ENCODE results near the gene NAE1. TPM values are rescaled to one million over a fixed set of nuclear protein-coding genes. Genes with fewer than 3 reads are reported as not detected.

Gene NAE1
- total and polyA plus RNA-seq, 4 donors, result 40.8 to 46.2 (median 42.3) TPM

GRCh38 chr16:66758086-66758485 is 72.7 kb downstream of the NAE1 start:
- Histone ChIP-seq H3K27ac (ENCODE audit: low read depth in 1 of 2, low read length in 2 of 2) (no peak overlapping the region), H3K9me3 (ENCODE audit: control insufficient read depth, low read length) (no peaks in the 10 kb centered on the region), H3K4me1 (ENCODE audit: control insufficient read depth in 1 of 2, insufficient read depth in 2 of 2, low read length in 2 of 2) (no peaks in the 10 kb centered on the region), H3K4me3 (ENCODE audit: low read length in 2 of 2) (no peak overlapping the region), H3K36me3 (ENCODE audit: control insufficient read depth in 1 of 2, insufficient read depth in 2 of 2, low read length in 1 of 2) (no peaks in the 10 kb centered on the region), H3K27me3 (ENCODE audit: control insufficient read depth in 1 of 2, insufficient read depth in 2 of 2, low read length in 1 of 2) (no peaks in the 10 kb centered on the region)
- intact Hi-C loops (cut with DNase I), result no loop called here
- ATAC-seq (ENCODE audit: low FRiP score) (no peak), DNase-seq (no peak)

GRCh38 chr16:66754819-66755218 is 76.0 kb downstream of the NAE1 start:
- Histone ChIP-seq H3K9me3 (ENCODE audit: control insufficient read depth, low read length) (no peaks in the 10 kb centered on the region), H3K27me3 (ENCODE audit: control insufficient read depth in 1 of 2, insufficient read depth in 2 of 2, low read length in 1 of 2) (no peaks in the 10 kb centered on the region), H3K36me3 (ENCODE audit: control insufficient read depth in 1 of 2, insufficient read depth in 2 of 2, low read length in 1 of 2) (no peaks in the 10 kb centered on the region), H3K4me1 (ENCODE audit: control insufficient read depth in 1 of 2, insufficient read depth in 2 of 2, low read length in 2 of 2) (peaks cover 0 to 4% of the 10 kb centered on the region in 2 donors), H3K27ac (ENCODE audit: low read depth in 1 of 2, low read length in 2 of 2) (no peak overlapping the region), H3K4me3 (ENCODE audit: low read length in 2 of 2) (no peak overlapping the region)
- intact Hi-C loops (cut with DNase I), result loop anchor here in 1 of 2 donors (5.0 kb wide), 2 partner anchors 93 to 148 kb away; no protein-coding TSS in a partner anchor
- no peak for ATAC-seq (ENCODE audit: low FRiP score)
- DNase-seq, result no peak
- WGBS, 2 donors, result 70 to 77% methylated on average over 3 of the region's 3 CpGs

GRCh38 chr16:66754211-66754610 is 76.6 kb downstream of the NAE1 start:
- Histone ChIP-seq H3K36me3 (ENCODE audit: control insufficient read depth in 1 of 2, insufficient read depth in 2 of 2, low read length in 1 of 2) (no peaks in the 10 kb centered on the region), H3K27ac (ENCODE audit: low read depth in 1 of 2, low read length in 2 of 2) (no peak overlapping the region), H3K4me3 (ENCODE audit: low read length in 2 of 2) (no peak overlapping the region), H3K27me3 (ENCODE audit: control insufficient read depth in 1 of 2, insufficient read depth in 2 of 2, low read length in 1 of 2) (no peaks in the 10 kb centered on the region), H3K4me1 (ENCODE audit: control insufficient read depth in 1 of 2, insufficient read depth in 2 of 2, low read length in 2 of 2) (peaks cover 0 to 4% of the 10 kb centered on the region in 2 donors), H3K9me3 (ENCODE audit: control insufficient read depth, low read length) (no peaks in the 10 kb centered on the region)
- intact Hi-C loops (cut with DNase I), result loop anchor here in 1 of 2 donors (5.0 kb wide), 2 partner anchors 92 to 147 kb away; no protein-coding TSS in a partner anchor
- ATAC-seq (ENCODE audit: low FRiP score), result no peak
- DNase-seq, result no peak
- WGBS, 2 donors, result 97% methylated on average over 2 of the region's 2 CpGs

GRCh38 chr16:66752958-66753357 is 77.8 kb downstream of the NAE1 start:
- H3K36me3 ChIP-seq (ENCODE audit: control insufficient read depth in 1 of 2, insufficient read depth in 2 of 2, low read length in 1 of 2), result no peaks in the 10 kb centered on the region

More at GRCh38 chr16:66752958-66753357, 77.8 kb downstream of the NAE1 start:
- intact Hi-C loops (cut with DNase I), result loop anchor here in 1 of 2 donors (5.0 kb wide), 2 partner anchors 91 to 146 kb away; no protein-coding TSS in a partner anchor
- ATAC-seq (ENCODE audit: low FRiP score) (no peak), DNase-seq (no peak)
- 97 to 98% methylated on average over 2 of the region's 2 CpGs for WGBS, 2 donors
- Histone ChIP-seq H3K4me3 (ENCODE audit: low read length in 2 of 2) (no peak overlapping the region), H3K27me3 (ENCODE audit: control insufficient read depth in 1 of 2, insufficient read depth in 2 of 2, low read length in 1 of 2) (no peaks in the 10 kb centered on the region), H3K27ac (ENCODE audit: low read depth in 1 of 2, low read length in 2 of 2) (no peak overlapping the region), H3K9me3 (ENCODE audit: control insufficient read depth, low read length) (no peaks in the 10 kb centered on the region), H3K4me1 (ENCODE audit: control insufficient read depth in 1 of 2, insufficient read depth in 2 of 2, low read length in 2 of 2) (peaks cover 0 to 4% of the 10 kb centered on the region in 2 donors)

Other genes with a start within 250 kb of the NAE1 start
- gene CMTM3, start 226.3 kb downstream of the NAE1 start, total RNA-seq, result 10 to 100 TPM; 24.9 to 49.1 TPM
- gene CMTM3, start 226.3 kb downstream of the NAE1 start, polyA plus RNA-seq, result 10 to 100 TPM; 29.5 to 29.9 TPM
- gene CMTM4, start 134.2 kb downstream of the NAE1 start, total RNA-seq, result 10 to 100 TPM; 16.5 to 24.9 TPM
- gene CMTM4, start 134.2 kb downstream of the NAE1 start, polyA plus RNA-seq, result 10 to 100 TPM in 1 of 2 donors, 1 to 10 TPM in 1; 8.9 to 10.4 TPM
- gene DYNC1LI2, start 79.4 kb downstream of the NAE1 start, total RNA-seq, result 100 to 1,000 TPM; 166 to 169 TPM
- gene DYNC1LI2, start 79.4 kb downstream of the NAE1 start, polyA plus RNA-seq, result 100 to 1,000 TPM in 1 of 2 donors, 10 to 100 TPM in 1; 78.3 to 121 TPM
- not detected for gene TERB1, start 29.4 kb downstream of the NAE1 start, total RNA-seq
- gene TERB1, start 29.4 kb downstream of the NAE1 start, polyA plus RNA-seq, result not detected
- not detected for gene CA7, start 13.4 kb upstream of the NAE1 start, total RNA-seq
- gene CA7, start 13.4 kb upstream of the NAE1 start, polyA plus RNA-seq, result 10 to 100 TPM in 1 of 2 donors, not detected in 1; 12.8 TPM
- gene PDP2, start 49.5 kb upstream of the NAE1 start, total RNA-seq, result 10 to 100 TPM in 1 of 2 donors, 1 to 10 TPM in 1; 8.9 to 10.9 TPM
- gene PDP2, start 49.5 kb upstream of the NAE1 start, polyA plus RNA-seq, result 1 to 10 TPM; 2.1 to 2.5 TPM
- not detected for gene CDH16, start 87.9 kb upstream of the NAE1 start, total RNA-seq
- under 1 TPM in 1 of 2 donors, not detected in 1; 0.18 TPM for gene CDH16, start 87.9 kb upstream of the NAE1 start, polyA plus RNA-seq
- 10 to 100 TPM; 23.6 to 30.1 TPM for gene RRAD, start 94.6 kb upstream of the NAE1 start, total RNA-seq
- gene RRAD, start 94.6 kb upstream of the NAE1 start, polyA plus RNA-seq, result 10 to 100 TPM; 16.2 to 35.2 TPM
- 10 to 100 TPM; 51.9 to 62.4 TPM for gene CIAO2B, start 103.4 kb upstream of the NAE1 start, total RNA-seq
- gene CIAO2B, start 103.4 kb upstream of the NAE1 start, polyA plus RNA-seq, result 100 to 1,000 TPM; 149 to 165 TPM
- 10 to 100 TPM; 32.7 to 42.1 TPM for gene CES2, start 104.5 kb upstream of the NAE1 start, total RNA-seq
- 10 to 100 TPM; 20.5 to 34.4 TPM for gene CES2, start 104.5 kb upstream of the NAE1 start, polyA plus RNA-seq
- 1 to 10 TPM; 1.0 to 2.4 TPM for gene CES3, start 130.3 kb upstream of the NAE1 start, total RNA-seq
- gene CES3, start 130.3 kb upstream of the NAE1 start, polyA plus RNA-seq, result 1 to 10 TPM in 1 of 2 donors, under 1 TPM in 1; 0.15 to 1.5 TPM
- 10 to 100 TPM in 1 of 2 donors, 1 to 10 TPM in 1; 5.5 to 14.2 TPM for gene CES4A, start 157.6 kb upstream of the NAE1 start, total RNA-seq
- gene CES4A, start 157.6 kb upstream of the NAE1 start, polyA plus RNA-seq, result 10 to 100 TPM in 1 of 2 donors, 1 to 10 TPM in 1; 1.9 to 22.7 TPM
- gene CBFB, start 198.2 kb upstream of the NAE1 start, total RNA-seq, result 10 to 100 TPM; 37.4 to 67.3 TPM
- 10 to 100 TPM; 12.0 to 19.9 TPM for gene CBFB, start 198.2 kb upstream of the NAE1 start, polyA plus RNA-seq